Measurements from ENCODE around the gene ARSI. TPM values are rescaled to one million over a fixed set of nuclear protein-coding genes. Genes with fewer than 3 reads are reported as not detected.
A peak's percentile ranks its signal among the peaks of the same experiment; 100 is the strongest.

Gene ARSI
- total RNA-seq, 1 donor from 2014 or later: not detected

DNA sequence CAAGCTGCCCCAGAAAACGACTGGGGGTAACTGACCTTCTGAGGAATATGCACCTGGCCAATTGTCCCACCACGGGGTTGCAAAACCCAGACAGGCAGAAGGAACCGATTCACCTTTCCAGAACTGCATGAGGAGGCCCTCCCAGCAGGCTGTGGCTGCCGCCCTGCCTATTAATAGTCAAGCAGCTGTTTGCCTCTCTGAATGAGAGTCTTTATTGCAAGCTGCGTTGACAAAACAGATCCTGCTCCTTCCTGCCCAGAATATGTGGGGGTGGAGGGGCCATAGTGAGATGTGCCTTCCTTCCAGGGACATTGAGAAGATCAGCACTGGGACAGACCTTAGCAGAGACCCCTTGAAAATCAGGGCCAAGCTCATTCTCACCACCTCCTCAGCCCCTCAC is 36.5 kb upstream of the ARSI start:
- DNase-seq: no peak
- peaks cover 3% of the 10 kb centered on the region for H3K27me3 Mint-ChIP-seq (ENCODE audit: unreplicated experiment)

DNA sequence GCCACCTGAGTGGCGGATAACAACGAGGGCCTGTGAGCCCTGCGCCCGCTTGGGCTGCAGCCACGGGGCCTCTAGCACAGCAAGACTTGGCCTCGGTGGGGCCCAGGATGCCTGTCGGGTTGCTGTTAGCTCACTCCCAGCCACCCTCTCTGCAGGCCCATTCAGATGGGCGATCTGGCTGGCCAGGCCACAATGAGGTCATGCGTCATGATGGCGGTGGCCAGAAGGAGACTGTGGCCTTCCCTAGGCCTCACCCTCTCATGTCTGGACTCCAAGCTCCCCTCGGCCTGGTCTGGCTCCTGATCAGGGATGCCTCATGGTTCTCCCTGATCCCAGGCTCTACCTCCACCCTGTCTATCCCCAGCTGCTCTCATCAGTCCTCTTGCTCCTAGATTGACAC is 35.8 kb upstream of the ARSI start:
- peaks cover 4% of the 10 kb centered on the region for H3K4me1 Mint-ChIP-seq (ENCODE audit: low read depth, unreplicated experiment)
- peaks cover 4% of the 10 kb centered on the region for H3K27me3 Mint-ChIP-seq (ENCODE audit: unreplicated experiment)
- no peak overlapping the region for H3K27ac Mint-ChIP-seq (ENCODE audit: unreplicated experiment)
- peaks cover 2% of the 10 kb centered on the region for H3K9me3 Mint-ChIP-seq (ENCODE audit: unreplicated experiment)
- H3K36me3 Mint-ChIP-seq (ENCODE audit: unreplicated experiment): no peaks in the 10 kb centered on the region
- DNase-seq: no peak
- H3K4me3 Mint-ChIP-seq (ENCODE audit: unreplicated experiment): no peak overlapping the region
- TF ChIP-seq, protein P1, sequence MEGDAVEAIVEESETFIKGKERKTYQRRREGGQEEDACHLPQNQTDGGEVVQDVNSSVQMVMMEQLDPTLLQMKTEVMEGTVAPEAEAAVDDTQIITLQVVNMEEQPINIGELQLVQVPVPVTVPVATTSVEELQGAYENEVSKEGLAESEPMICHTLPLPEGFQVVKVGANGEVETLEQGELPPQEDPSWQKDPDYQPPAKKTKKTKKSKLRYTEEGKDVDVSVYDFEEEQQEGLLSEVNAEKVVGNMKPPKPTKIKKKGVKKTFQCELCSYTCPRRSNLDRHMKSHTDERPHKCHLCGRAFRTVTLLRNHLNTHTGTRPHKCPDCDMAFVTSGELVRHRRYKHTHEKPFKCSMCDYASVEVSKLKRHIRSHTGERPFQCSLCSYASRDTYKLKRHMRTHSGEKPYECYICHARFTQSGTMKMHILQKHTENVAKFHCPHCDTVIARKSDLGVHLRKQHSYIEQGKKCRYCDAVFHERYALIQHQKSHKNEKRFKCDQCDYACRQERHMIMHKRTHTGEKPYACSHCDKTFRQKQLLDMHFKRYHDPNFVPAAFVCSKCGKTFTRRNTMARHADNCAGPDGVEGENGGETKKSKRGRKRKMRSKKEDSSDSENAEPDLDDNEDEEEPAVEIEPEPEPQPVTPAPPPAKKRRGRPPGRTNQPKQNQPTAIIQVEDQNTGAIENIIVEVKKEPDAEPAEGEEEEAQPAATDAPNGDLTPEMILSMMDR (IDR thresholded peaks at IDR 0.05; ENCODE audit: partially characterized antibody, unreplicated experiment): no peak

More for the DNA sequence above, 36.5 kb upstream of the ARSI start:
- TF ChIP-seq, protein P1 (IDR thresholded peaks at IDR 0.05; ENCODE audit: partially characterized antibody, unreplicated experiment): no peak
- Mint-ChIP-seq H3K27ac (ENCODE audit: unreplicated experiment) (no peak overlapping the region), H3K4me3 (ENCODE audit: unreplicated experiment) (no peak overlapping the region), H3K4me1 (ENCODE audit: low read depth, unreplicated experiment) (peaks cover 4% of the 10 kb centered on the region), H3K9me3 (ENCODE audit: unreplicated experiment) (peaks cover 2% of the 10 kb centered on the region), H3K36me3 (ENCODE audit: unreplicated experiment) (no peaks in the 10 kb centered on the region)

DNA sequence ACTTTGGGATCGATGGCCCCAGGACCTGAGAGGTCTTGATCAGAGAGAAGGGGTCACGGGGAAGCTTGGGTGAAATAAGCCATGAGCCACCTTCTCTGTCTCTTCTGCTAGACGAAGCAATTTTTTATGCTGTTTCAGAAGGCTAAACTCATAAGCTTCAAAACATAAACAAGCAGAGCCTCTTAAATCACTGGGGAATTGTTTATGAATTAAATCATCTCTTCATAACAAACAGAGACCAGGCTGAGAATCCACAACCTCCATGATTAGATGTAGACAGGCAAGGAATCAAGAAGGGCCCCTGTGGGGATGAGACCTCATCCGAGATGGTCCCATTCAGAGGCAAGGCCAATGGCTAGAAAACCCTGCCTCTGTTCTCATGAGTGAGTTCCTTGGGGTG is 33.1 kb upstream of the ARSI start:
- no peak for DNase-seq
- TF ChIP-seq, protein P1 (IDR thresholded peaks at IDR 0.05; ENCODE audit: partially characterized antibody, unreplicated experiment): no peak
- peaks cover 4% of the 10 kb centered on the region for H3K27me3 Mint-ChIP-seq (ENCODE audit: unreplicated experiment)
- no peaks in the 10 kb centered on the region for H3K36me3 Mint-ChIP-seq (ENCODE audit: unreplicated experiment)
- H3K9me3 Mint-ChIP-seq (ENCODE audit: unreplicated experiment): peaks cover 2% of the 10 kb centered on the region
- no peak overlapping the region for H3K27ac Mint-ChIP-seq (ENCODE audit: unreplicated experiment)
- H3K4me1 Mint-ChIP-seq (ENCODE audit: low read depth, unreplicated experiment): peaks cover 14% of the 10 kb centered on the region
- H3K4me3 Mint-ChIP-seq (ENCODE audit: unreplicated experiment): no peak overlapping the region

DNA sequence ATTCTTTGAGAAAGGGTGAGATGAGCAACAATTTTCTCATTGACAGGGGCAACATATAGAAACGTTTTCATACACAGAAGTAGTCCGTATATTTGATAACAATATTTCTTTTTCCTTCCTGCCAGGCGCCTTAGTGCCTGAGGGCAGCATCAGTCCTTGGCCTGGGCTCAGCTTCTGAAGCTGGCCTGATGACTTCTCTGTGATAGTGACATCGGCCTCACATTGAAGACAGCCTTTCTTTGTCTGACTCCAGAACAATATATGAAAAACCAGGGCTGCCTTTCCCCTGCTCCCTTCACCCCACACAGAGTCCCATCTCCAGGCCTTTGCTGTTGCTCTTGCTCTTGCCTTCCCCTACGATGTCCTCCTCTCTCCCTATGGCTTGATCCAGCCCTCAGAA is 30.7 kb upstream of the ARSI start:
- TF ChIP-seq, protein P1 (IDR thresholded peaks at IDR 0.05; ENCODE audit: partially characterized antibody, unreplicated experiment): no peak
- Mint-ChIP-seq H3K36me3 (ENCODE audit: unreplicated experiment) (no peaks in the 10 kb centered on the region), H3K27ac (ENCODE audit: unreplicated experiment) (no peak overlapping the region), H3K9me3 (ENCODE audit: unreplicated experiment) (peaks cover 4% of the 10 kb centered on the region), H3K27me3 (ENCODE audit: unreplicated experiment) (peaks cover 4% of the 10 kb centered on the region), H3K4me1 (ENCODE audit: low read depth, unreplicated experiment) (peaks cover 14% of the 10 kb centered on the region), H3K4me3 (ENCODE audit: unreplicated experiment) (peak overlapping the region; percentile 1)
- DNase-seq: no peak

DNA sequence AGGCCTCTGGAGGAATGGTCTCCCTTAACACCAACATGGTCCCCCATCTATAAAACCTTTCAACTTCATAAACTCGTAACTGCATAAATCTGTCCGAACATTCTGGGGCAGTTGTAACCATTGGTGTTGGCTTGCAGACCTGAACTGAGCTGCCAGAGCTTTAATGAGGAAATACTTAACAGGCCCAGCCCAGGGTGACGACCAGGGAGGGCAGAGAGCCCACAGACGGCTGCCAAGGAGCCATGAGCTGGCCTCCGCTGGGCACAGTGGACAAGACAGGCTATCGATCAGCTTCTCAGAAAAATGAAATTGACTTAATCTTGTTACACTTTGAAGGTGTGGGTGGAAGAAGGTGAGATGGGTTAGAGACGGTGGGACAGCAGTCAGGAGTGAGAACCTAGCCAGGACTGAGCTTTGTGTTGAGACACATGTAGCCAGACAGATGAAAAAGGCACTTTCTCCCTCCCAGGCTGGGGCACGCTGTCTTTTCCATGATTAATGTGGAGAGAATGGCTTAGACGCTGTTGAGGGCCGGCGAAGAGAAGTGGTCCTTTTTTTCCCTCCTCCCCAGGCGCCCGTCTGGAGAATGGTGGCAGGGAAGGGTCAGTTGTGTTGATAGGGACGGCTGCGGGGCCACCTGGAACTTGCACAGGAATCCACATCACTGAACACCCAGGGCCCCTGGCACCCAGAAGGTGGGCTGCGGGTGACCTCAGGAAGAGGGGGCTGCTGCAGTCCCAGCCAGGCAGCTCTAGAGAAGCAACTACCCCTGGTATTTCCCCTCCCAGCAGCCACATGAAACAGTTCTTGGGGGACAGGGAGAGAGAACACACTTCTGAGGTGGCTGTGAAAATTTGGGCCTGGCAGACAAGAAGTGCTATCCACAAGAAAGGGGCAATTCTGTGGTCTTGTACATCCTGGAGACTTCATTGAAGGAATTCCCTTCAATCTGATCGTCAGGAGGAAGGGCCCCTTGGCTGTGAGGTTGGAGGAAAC is 27.5 kb upstream of the ARSI start:
- Mint-ChIP-seq H3K9me3 (ENCODE audit: unreplicated experiment) (peaks cover 4% of the 10 kb centered on the region), H3K4me1 (ENCODE audit: low read depth, unreplicated experiment) (peaks cover 14% of the 10 kb centered on the region), H3K27me3 (ENCODE audit: unreplicated experiment) (peaks cover 7% of the 10 kb centered on the region), H3K27ac (ENCODE audit: unreplicated experiment) (no peak overlapping the region), H3K4me3 (ENCODE audit: unreplicated experiment) (no peak overlapping the region), H3K36me3 (ENCODE audit: unreplicated experiment) (no peaks in the 10 kb centered on the region)
- DNase-seq: no peak
- TF ChIP-seq, protein P1 (IDR thresholded peaks at IDR 0.05; ENCODE audit: partially characterized antibody, unreplicated experiment): no peak
